Thoracic aorta (tissue), 2 donors: ENCODE measurements around the gene DISC1. TPM values are rescaled to one million over a fixed set of nuclear protein-coding genes. Genes with fewer than 3 reads are reported as not detected.

Experiments
- ATAC-seq: fragments of 150-250 bp; one replicate; pipeline ENCODE4 v1.8.0; 2017; ENCODE audit warnings: low read depth; ENCODE audit not compliant: insufficient number of reproducible peaks, low FRiP score
- DNase-seq: peaks from one replicate; pipeline ENCODE4 v3.0.0-alpha.2; 2020; ENCODE audit warnings: low spot score
- H3K27ac ChIP-seq, 2 donors: fragments of 200-600 bp; sonication (generic); 1 replicate in 1 of 2; 2 replicates in 1 of 2; pipeline ENCODE4 v1.5.1; 2016; ENCODE audit warnings: mild to moderate bottlenecking in 2 of 2, moderate library complexity in 2 of 2
- H3K27me3 ChIP-seq: fragments of 200-600 bp; sonication (generic); replicated peaks from 2 replicates; pipeline ENCODE4 v1.6.0; 2016; ENCODE audit warnings: mild to moderate bottlenecking; ENCODE audit not compliant: insufficient read depth
- H3K36me3 ChIP-seq: fragments of 200-600 bp; sonication (generic); one replicate; pipeline ENCODE4 v1.5.1; 2016
- H3K4me1 ChIP-seq, 2 donors: fragments of 200-600 bp; sonication (generic); 1 replicate in 1 of 2; 2 replicates in 1 of 2; pipeline versions ENCODE4 v1.5.1 to v1.6.0; 2016; ENCODE audit warnings: low read depth in 2 of 2, mild to moderate bottlenecking in 1 of 2; ENCODE audit not compliant: control insufficient read depth in 1 of 2
- H3K4me3 ChIP-seq: fragments of 200-600 bp; sonication (generic); 2 replicates; pipeline ENCODE4 v1.5.1; 2016; ENCODE audit warnings: mild to moderate bottlenecking
- H3K9me3 ChIP-seq: fragments of 200-600 bp; sonication (generic); 2 replicates; pipeline ENCODE4 v1.5.1; 2016
- total RNA-seq, 2 donors: library from RNA; depleted of rRNA; stranded (reverse); fragments of >200 nt; gene quantifications; one replicate each; pipeline versions ENCODE4 v1.1.0 to v1.2.3, GENCODE V29; 2016
- TF ChIP-seq, protein P1 (sequence below): fragments of 200-600 bp; sonication (generic); IDR thresholded peaks from one replicate; pipeline ENCODE4 v1.5.1; 2019; ENCODE audit warnings: antibody characterized with exemption

The DISC1 gene
- total RNA-seq, 2 donors from 2014 or later = 13.1 to 26.9 TPM

DNA sequence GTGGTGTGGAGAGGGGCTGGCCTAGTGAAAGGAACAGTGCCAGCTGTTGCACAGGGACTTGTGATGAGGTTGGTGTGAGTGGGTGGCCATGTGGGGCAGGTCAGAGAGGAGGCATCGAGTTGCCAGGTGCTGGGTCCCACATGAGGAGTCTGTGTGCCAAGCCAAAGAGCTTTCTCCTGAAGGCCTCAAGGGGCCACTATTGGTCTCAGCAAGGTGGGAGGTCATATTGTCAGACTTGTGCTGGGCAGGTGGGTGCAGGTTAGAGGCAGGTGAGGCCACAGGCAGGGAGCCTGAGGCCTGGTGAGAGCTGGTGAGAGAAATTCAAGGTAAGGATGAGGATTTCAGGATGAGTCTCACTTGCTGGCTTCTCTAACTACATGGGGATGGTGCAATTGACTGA is 256.8 kb downstream of the DISC1 start:
- no peaks in the 10 kb centered on the region for H3K9me3 ChIP-seq
- ATAC-seq (no peak), DNase-seq (no peak)
- TF ChIP-seq, protein P1, sequence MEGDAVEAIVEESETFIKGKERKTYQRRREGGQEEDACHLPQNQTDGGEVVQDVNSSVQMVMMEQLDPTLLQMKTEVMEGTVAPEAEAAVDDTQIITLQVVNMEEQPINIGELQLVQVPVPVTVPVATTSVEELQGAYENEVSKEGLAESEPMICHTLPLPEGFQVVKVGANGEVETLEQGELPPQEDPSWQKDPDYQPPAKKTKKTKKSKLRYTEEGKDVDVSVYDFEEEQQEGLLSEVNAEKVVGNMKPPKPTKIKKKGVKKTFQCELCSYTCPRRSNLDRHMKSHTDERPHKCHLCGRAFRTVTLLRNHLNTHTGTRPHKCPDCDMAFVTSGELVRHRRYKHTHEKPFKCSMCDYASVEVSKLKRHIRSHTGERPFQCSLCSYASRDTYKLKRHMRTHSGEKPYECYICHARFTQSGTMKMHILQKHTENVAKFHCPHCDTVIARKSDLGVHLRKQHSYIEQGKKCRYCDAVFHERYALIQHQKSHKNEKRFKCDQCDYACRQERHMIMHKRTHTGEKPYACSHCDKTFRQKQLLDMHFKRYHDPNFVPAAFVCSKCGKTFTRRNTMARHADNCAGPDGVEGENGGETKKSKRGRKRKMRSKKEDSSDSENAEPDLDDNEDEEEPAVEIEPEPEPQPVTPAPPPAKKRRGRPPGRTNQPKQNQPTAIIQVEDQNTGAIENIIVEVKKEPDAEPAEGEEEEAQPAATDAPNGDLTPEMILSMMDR = no peak
- H3K27me3 ChIP-seq = no peaks in the 10 kb centered on the region
- H3K36me3 ChIP-seq = no peaks in the 10 kb centered on the region
- no peak overlapping the region for H3K4me3 ChIP-seq
- peaks cover 4 to 9% of the 10 kb centered on the region in 2 donors for H3K4me1 ChIP-seq
- H3K27ac ChIP-seq = no peak overlapping the region

DNA sequence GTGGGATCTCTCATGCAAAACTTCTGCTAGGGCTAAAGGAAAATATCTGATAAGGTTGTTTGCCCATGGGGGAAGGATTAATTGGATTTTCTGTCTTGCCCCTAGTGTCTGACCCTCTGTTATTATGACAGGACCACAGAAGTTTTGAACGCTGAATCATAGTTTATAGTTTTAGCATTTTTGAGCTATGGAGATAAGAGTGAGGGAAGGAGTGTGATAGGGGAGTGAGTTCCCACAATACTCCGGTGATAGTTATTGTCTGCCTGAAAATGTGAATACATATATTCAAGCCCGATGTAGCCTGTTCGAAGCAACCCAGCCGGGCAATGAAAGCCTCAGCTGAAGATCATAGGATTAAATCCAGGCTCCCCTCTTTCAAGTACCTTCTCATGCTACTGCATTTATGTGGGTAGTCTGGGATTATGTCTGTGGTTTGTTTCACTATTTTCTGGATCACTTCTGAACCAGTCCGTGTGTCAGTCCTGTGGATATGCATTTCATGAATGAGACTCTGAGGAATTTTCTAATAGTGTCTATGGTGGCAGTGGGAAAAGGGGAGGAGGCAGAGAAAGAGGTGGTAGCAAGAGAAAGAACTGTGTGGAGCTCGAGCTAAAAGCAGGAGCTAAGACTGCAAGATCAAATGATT is 258.7 kb downstream of the DISC1 start:
- Histone ChIP-seq H3K4me1 (peaks cover 4 to 9% of the 10 kb centered on the region in 2 donors), H3K4me3 (no peak overlapping the region), H3K27ac (no peak overlapping the region), H3K27me3 (no peaks in the 10 kb centered on the region), H3K9me3 (no peaks in the 10 kb centered on the region), H3K36me3 (no peaks in the 10 kb centered on the region)
- ATAC-seq (no peak), DNase-seq (no peak)
- TF ChIP-seq, protein P1 = no peak

DNA sequence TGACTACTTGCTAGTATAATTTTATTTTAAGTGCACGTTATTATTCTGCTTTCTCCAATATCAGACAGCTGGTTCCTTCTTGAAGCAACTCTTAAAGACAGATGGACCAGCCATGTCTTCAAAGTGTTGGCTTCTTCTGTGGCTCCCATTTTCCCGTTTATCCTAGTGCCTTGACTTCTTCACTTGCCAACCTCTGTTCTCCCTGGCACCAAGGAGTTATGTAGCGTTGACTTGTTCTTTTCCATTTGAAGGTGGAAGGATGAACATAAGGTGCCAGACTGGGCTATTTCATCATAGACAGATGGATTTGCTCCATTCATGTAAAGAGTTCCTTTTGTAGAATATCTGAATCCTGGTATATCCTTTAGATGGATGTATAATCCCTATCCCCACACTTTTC is 260.6 kb downstream of the DISC1 start:
- ATAC-seq = no peak
- H3K27me3 ChIP-seq = no peaks in the 10 kb centered on the region

DNA sequence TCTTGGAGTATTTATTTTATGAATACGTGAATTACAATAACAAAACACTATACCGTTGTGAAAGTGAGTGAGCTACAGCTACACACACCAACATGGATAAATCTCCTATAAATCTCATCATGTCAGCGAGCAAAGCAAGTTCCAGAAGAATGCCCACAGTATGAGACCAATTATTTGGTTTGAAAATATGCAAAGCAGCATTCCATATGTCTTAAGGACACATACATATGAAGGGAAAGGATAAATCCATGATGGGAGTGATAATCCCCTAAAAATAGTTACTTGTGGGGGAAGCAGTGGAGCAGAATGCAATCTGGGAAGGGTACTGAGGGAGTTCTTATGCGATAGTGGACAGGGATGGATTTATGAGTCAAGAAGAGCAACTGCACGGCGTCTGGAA is 261.3 kb downstream of the DISC1 start:
- peaks cover 4 to 9% of the 10 kb centered on the region in 2 donors for H3K4me1 ChIP-seq
- H3K9me3 ChIP-seq = no peaks in the 10 kb centered on the region
- H3K36me3 ChIP-seq = no peaks in the 10 kb centered on the region
- H3K27ac ChIP-seq = no peak overlapping the region
- DNase-seq (no peak), ATAC-seq (no peak)
- TF ChIP-seq, protein P1 = no peak
- H3K27me3 ChIP-seq = no peaks in the 10 kb centered on the region
- no peak overlapping the region for H3K4me3 ChIP-seq

More for the DNA sequence above, 260.6 kb downstream of the DISC1 start:
- H3K36me3 ChIP-seq = no peaks in the 10 kb centered on the region
- H3K4me1 ChIP-seq = peaks cover 4 to 9% of the 10 kb centered on the region in 2 donors
- DNase-seq = no peak
- no peaks in the 10 kb centered on the region for H3K9me3 ChIP-seq
- no peak overlapping the region for H3K27ac ChIP-seq
- H3K4me3 ChIP-seq = no peak overlapping the region
- TF ChIP-seq, protein P1 = no peak

DNA sequence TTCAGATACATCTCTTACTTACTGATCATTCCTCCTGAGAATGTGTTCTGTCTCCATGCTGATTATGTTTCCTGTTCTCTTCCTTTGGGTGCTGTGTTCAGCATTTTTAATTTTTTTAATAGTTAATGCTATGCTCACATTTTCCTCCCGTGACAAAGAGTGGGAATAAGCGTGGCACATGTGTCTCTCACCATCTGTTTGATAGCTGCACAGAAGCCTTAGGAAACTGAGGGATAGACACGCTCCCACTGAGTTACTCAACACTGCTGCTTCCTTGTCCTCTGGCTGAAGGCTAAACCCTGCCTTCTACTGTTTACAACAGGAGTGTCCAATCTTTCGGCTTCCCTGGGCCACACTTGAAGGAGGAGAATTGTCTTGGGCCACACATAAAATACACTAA is 264.2 kb downstream of the DISC1 start:
- DNase-seq (no peak), ATAC-seq (no peak)
- Histone ChIP-seq H3K4me1 (no peaks in the 10 kb centered on the region), H3K36me3 (no peaks in the 10 kb centered on the region), H3K27ac (no peak overlapping the region), H3K4me3 (no peak overlapping the region), H3K27me3 (no peaks in the 10 kb centered on the region), H3K9me3 (no peaks in the 10 kb centered on the region)
- TF ChIP-seq, protein P1 = no peak
